A549 (cell line): Measurements from ENCODE around the gene THADA. TPM values are rescaled to one million over a fixed set of nuclear protein-coding genes. Genes with fewer than 3 reads are reported as not detected.

Source experiments
- ATAC-seq, 2 experiments: fragments of 200-7000 bp in 1 of 2; fragments of >200 bp in 1 of 2; cut with Nextera tagmentation in 1 of 2; cut with Tn5 transposase in 1 of 2; 3 replicates each; pipeline versions ENCODE4 v1.8.0 to v1.9.1; 2018 to 2020; ENCODE audit warnings: mild to moderate bottlenecking in 1 of 2, moderate library complexity in 1 of 2
- CTCF ChIA-PET: fragments of 300-600 bp; sonication (Branson Sonifier 250); formaldehyde crosslinking; extraction: SDS; loops from one replicate; lab custom pipeline; 2021; ENCODE audit warnings: antibody characterized with exemption, inconsistent platforms; lab: Yijun Ruan, JAX
- POLR2A ChIA-PET: fragments of 350-600 bp; formaldehyde crosslinking; extraction: SDS; loops from one replicate; lab custom pipeline; 2021; ENCODE audit warnings: antibody characterized with exemption, inconsistent platforms; lab: Yijun Ruan, JAX
- DNase-seq, 2 experiments: peaks; one replicate each; pipeline versions ENCODE4 v3.0.0 to v3.0.0-alpha.2; 2011 to 2016; ENCODE audit warnings: low read depth in 1 of 2, low spot score in 1 of 2
- FAIRE-seq: peaks from 2 replicates; lab custom pipeline; 2011; peaks lifted over from hg19 to GRCh38; lab: Jason Lieb, UNC
- H3K27ac ChIP-seq, 2 experiments: fragments of >200 bp; sonication (Bioruptor Twin); formaldehyde crosslinking; 3 replicates each; pipeline ENCODE4 v1.5.1; 2016 to 2017
- H3K4me1 ChIP-seq: fragments of >200 bp; sonication (Bioruptor Twin); formaldehyde crosslinking; 3 replicates; pipeline ENCODE4 v1.6.1; 2016
- H3K4me2 ChIP-seq: fragments of >200 bp; sonication (Bioruptor Twin); formaldehyde crosslinking; 3 replicates; pipeline ENCODE4 v1.6.1; 2016
- H3K4me3 ChIP-seq: fragments of >200 bp; sonication (Bioruptor Twin); formaldehyde crosslinking; 3 replicates; pipeline ENCODE4 v1.5.1; 2016
- H3K9me3 ChIP-seq: fragments of >200 bp; sonication (Bioruptor Twin); formaldehyde crosslinking; 3 replicates; pipeline ENCODE4 v1.6.1; 2016
- ATOH8 ChIP-seq: fragments of 250-450 bp; sonication (Bioruptor Pico); IDR thresholded peaks from 2 replicates; pipeline ENCODE4 v1.5.0; 2020; ENCODE audit warnings: low read depth, mild to moderate bottlenecking, moderate library complexity
- CBX2 ChIP-seq: fragments of 200-600 bp; sonication (generic); IDR thresholded peaks from 2 replicates; pipeline ENCODE4 v1.6.1; 2016; ENCODE audit warnings: low read depth, mild to moderate bottlenecking, borderline replicate concordance
- CBX8 ChIP-seq: fragments of 200-600 bp; sonication (generic); IDR thresholded peaks from 2 replicates; pipeline ENCODE4 v1.6.1; 2016
- CHD2 ChIP-seq: fragments of 150-350 bp; IDR thresholded peaks from 2 replicates; pipeline ENCODE4 v1.6.1; 2014; ENCODE audit warnings: low read length; ENCODE audit not compliant: partially characterized antibody
- EHMT2 ChIP-seq: fragments of 200-600 bp; sonication (generic); IDR thresholded peaks from 2 replicates; pipeline ENCODE4 v1.6.1; 2016; ENCODE audit warnings: antibody characterized with exemption, low read depth, mild to moderate bottlenecking, moderate library complexity
- ELK1 ChIP-seq: fragments of 150-350 bp; IDR thresholded peaks from 2 replicates; pipeline ENCODE4 v1.6.1; 2014; ENCODE audit warnings: low read depth, mild to moderate bottlenecking, low read length
- ESRRA ChIP-seq: fragments of 150-350 bp; IDR thresholded peaks from 2 replicates; pipeline ENCODE4 v1.6.1; 2014; ENCODE audit warnings: mild to moderate bottlenecking, low read length, borderline replicate concordance
- GATA3 ChIP-seq: IDR thresholded peaks from 2 replicates; pipeline ENCODE4 v1.6.1; 2012; ENCODE audit warnings: borderline replicate concordance
- HEYL ChIP-seq: fragments of 250-450 bp; sonication (Bioruptor Pico); IDR thresholded peaks from 2 replicates; pipeline ENCODE4 v1.8.0; 2021; ENCODE audit warnings: mild to moderate bottlenecking, moderate library complexity
- HOXB13 ChIP-seq: fragments of 250-450 bp; sonication (Bioruptor Pico); IDR thresholded peaks from 2 replicates; pipeline ENCODE4 v1.5.0; 2020; ENCODE audit warnings: low read depth, mild to moderate bottlenecking, moderate library complexity
- JUN ChIP-seq, 2 experiments: fragments of >200 bp; sonication (Bioruptor Twin); formaldehyde crosslinking; IDR thresholded peaks; 2 replicates in 1 of 2; 3 replicates in 1 of 2; pipeline ENCODE4 v1.6.1; 2016 to 2017
- JUNB ChIP-seq: fragments of >200 bp; sonication (Bioruptor Twin); formaldehyde crosslinking; IDR thresholded peaks from 2 replicates; pipeline ENCODE4 v1.6.1; 2016
- KDM1A ChIP-seq: fragments of 200-600 bp; sonication (generic); IDR thresholded peaks from 2 replicates; pipeline ENCODE4 v1.6.1; 2016; ENCODE audit warnings: low read depth, mild to moderate bottlenecking
- MYC ChIP-seq: IDR thresholded peaks from 2 replicates; pipeline ENCODE4 v1.6.1; 2012; ENCODE audit warnings: mild to moderate bottlenecking, inconsistent platforms, low read length, improper control_type of control experiment, borderline replicate concordance
- NR3C1 ChIP-seq: fragments of >200 bp; sonication (Bioruptor Twin); formaldehyde crosslinking; IDR thresholded peaks from 3 replicates; pipeline ENCODE4 v1.6.1; 2017
- PBX3 ChIP-seq: IDR thresholded peaks from 2 replicates; pipeline ENCODE4 v1.6.1; 2012
- PHF8 ChIP-seq: fragments of 200-600 bp; sonication (generic); IDR thresholded peaks from 2 replicates; pipeline ENCODE4 v1.6.1; 2016; ENCODE audit warnings: low read depth, mild to moderate bottlenecking, antibody characterized with exemption, moderate library complexity, borderline replicate concordance
- POLR2AphosphoS2 ChIP-seq: conservative IDR thresholded peaks from 2 replicates; pipeline ENCODE4 v1.6.1; 2012; ENCODE audit warnings: low read length, improper control_type of control experiment, inconsistent platforms
- RCOR1 ChIP-seq: fragments of 150-350 bp; IDR thresholded peaks from 2 replicates; pipeline ENCODE4 v1.6.1; 2014; ENCODE audit warnings: antibody characterized with exemption, low read length, low read depth
- REST ChIP-seq: fragments of 200-600 bp; sonication (generic); IDR thresholded peaks from 2 replicates; pipeline ENCODE4 v1.6.1; 2016; ENCODE audit warnings: antibody characterized with exemption, mild to moderate bottlenecking, moderate library complexity
- SMC3 ChIP-seq: fragments of >200 bp; sonication (Bioruptor Twin); formaldehyde crosslinking; IDR thresholded peaks from 3 replicates; pipeline ENCODE4 v1.6.1; 2018; ENCODE audit warnings: inconsistent platforms
- SREBF2 ChIP-seq: fragments of 450-650 bp; IDR thresholded peaks from 2 replicates; pipeline ENCODE4 v1.6.1; 2014; ENCODE audit warnings: mild to moderate bottlenecking, moderate library complexity
- WGBS: methylation state at CpG from one replicate; pipeline ENCODE4 v1.1.6; 2017; ENCODE audit errors: missing lambda C conversion rate; 5-methylcytosine and 5-hydroxymethylcytosine counted together
- polyA plus RNA-seq, 4 experiments: library from polyadenylated mRNA; depleted of rRNA in 3 of 4; stranded (reverse); fragments of >200 nt; fragmentation: RNase III in 1 of 4; extraction: RNeasy Plus Mini Kit Qiagen cat#74134 plus additional on column Dnase treatment in 1 of 4; gene quantifications; 2 replicates in 3 of 4; 3 replicates in 1 of 4; pipeline ENCODE4 v1.2.3, GENCODE V29; 2011 to 2017

The THADA gene
- polyA plus RNA-seq, 2 of the 4 experiments (the other 2 are of a cell fraction): 21.8 to 37.9 TPM

GRCh38 chr2:43444989-43445645 is 150.7 kb downstream of the THADA start:
- FAIRE-seq: no peak
- CTCF ChIA-PET: interaction anchor here (0.6 to 3.4 kb wide), 7 partner anchors 8 to 715 kb away, joined by 3 to 22 read pairs (median 3); no protein-coding TSS in a partner anchor

GRCh38 chr2:43443282-43443681 is 152.6 kb downstream of the THADA start:
- FAIRE-seq (no peak), DNase-seq (peak in 1 of 2 experiments; percentile 23), ATAC-seq (no peak)
- Histone ChIP-seq H3K4me2 (peak overlapping the region; percentile 43), H3K4me3 (no peak overlapping the region), H3K4me1 (peaks cover 57% of the 10 kb centered on the region), H3K9me3 (no peaks in the 10 kb centered on the region), H3K27ac (0 out of 6 replicates have a peak overlapping the region, but pooled peaks have one; percentile 4 to 11)
- TF ChIP-seq HEYL (CRISPR knock-in tag) (no peak), CHD2 (no peak), ATOH8 (CRISPR knock-in tag) (no peak), RCOR1 (no peak), POLR2AphosphoS2 (no peak), NR3C1 (no peak), JUNB (no peak), GATA3 (peak; percentile 79), KDM1A (no peak)
- WGBS: 15% methylated on average over 4 of the region's 4 CpGs
- ChIA-PET CTCF (interaction anchor here (0.6 to 3.4 kb wide), 6 partner anchors 8 to 149 kb away, joined by 3 to 22 read pairs (median 6); no protein-coding TSS in a partner anchor), POLR2A (no interaction called here)

More at GRCh38 chr2:43444989-43445645, 150.7 kb downstream of the THADA start:
- POLR2A ChIA-PET: no interaction called here
- Histone ChIP-seq H3K27ac (no peak overlapping the region), H3K4me3 (no peak overlapping the region), H3K9me3 (no peaks in the 10 kb centered on the region), H3K4me2 (no peak overlapping the region), H3K4me1 (peaks cover 46% of the 10 kb centered on the region)
- no peak for ATAC-seq
- 86% methylated on average over 10 of the region's 10 CpGs for WGBS
- no peak for TF ChIP-seq EHMT2
- no peak for TF ChIP-seq REST
- TF ChIP-seq JUN (IDR thresholded peaks at IDR 0.05): no peak
- TF ChIP-seq CBX8: no peak
- no peak for TF ChIP-seq ELK1
- TF ChIP-seq HOXB13 (CRISPR knock-in tag): no peak
- TF ChIP-seq HEYL (CRISPR knock-in tag): no peak
- no peak for TF ChIP-seq PHF8
- TF ChIP-seq ESRRA: no peak
- no peak for TF ChIP-seq SMC3
- TF ChIP-seq PBX3: no peak
- TF ChIP-seq SREBF2: no peak
- no peak for TF ChIP-seq MYC
- TF ChIP-seq JUNB: no peak
- no peak for TF ChIP-seq GATA3
- TF ChIP-seq CHD2: no peak
- TF ChIP-seq CBX2: no peak
- DNase-seq: no peak
